ENCODE data around the gene ARAP2.

DNA sequence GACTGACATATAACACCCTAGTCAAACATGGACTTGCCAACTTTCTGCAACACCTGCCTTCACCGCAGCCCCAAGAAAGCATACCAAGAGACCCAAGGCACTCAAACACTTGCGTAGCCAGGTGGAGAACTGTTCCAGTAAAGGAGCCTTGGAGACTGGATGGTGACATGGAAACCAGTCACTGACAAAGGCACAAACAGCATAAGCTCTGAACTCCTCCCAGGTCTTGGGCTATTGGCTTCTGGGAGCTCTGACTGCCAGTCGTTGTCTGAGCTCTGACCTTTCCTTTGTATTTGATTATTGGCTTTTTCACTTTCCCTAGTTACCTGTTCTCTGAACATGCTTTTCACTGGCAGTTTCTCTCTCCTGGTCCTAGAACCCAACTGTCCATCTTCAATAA lies 38.3 kb downstream of the ARAP2 start:
- TF ChIP-seq, protein P1, sequence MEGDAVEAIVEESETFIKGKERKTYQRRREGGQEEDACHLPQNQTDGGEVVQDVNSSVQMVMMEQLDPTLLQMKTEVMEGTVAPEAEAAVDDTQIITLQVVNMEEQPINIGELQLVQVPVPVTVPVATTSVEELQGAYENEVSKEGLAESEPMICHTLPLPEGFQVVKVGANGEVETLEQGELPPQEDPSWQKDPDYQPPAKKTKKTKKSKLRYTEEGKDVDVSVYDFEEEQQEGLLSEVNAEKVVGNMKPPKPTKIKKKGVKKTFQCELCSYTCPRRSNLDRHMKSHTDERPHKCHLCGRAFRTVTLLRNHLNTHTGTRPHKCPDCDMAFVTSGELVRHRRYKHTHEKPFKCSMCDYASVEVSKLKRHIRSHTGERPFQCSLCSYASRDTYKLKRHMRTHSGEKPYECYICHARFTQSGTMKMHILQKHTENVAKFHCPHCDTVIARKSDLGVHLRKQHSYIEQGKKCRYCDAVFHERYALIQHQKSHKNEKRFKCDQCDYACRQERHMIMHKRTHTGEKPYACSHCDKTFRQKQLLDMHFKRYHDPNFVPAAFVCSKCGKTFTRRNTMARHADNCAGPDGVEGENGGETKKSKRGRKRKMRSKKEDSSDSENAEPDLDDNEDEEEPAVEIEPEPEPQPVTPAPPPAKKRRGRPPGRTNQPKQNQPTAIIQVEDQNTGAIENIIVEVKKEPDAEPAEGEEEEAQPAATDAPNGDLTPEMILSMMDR (IDR thresholded peaks at IDR 0.05), result no peak
- TF ChIP-seq POLR2A (IDR thresholded peaks at IDR 0.05), result no peak
